Measurements from ENCODE around the gene SCAND1.
"Not testable (repeated sequence)": the region's sequence is repeated elsewhere in the genome, so short reads cannot be mapped to it uniquely, and the experiment has no call there.

SCAND1 gene

GRCh38 chr20:35956616-35957015, 2.3 kb upstream of the SCAND1 start:
- no peak for DNase-seq

- DNase-seq: no peak
Observed at GRCh38 chr20:35954907-35955251, 577 bp upstream of the SCAND1 start.

GRCh38 chr20:35953387-35954199, 709 bp downstream of the SCAND1 start:
- peak; percentile 70 for DNase-seq

- DNase-seq: no peak
Observed at GRCh38 chr20:35952480-35953386, 1.6 kb downstream of the SCAND1 start.

GRCh38 chr20:35952080-35952479, 2.2 kb downstream of the SCAND1 start:
- not testable (repeated sequence) for DNase-seq

GRCh38 chr20:35950093-35950492, 4.2 kb downstream of the SCAND1 start:
- DNase-seq: no peak

GRCh38 chr20:35947907-35948306, 6.4 kb downstream of the SCAND1 start:
- no peak for DNase-seq

- DNase-seq: no peak
Observed at GRCh38 chr20:35947489-35947888, 6.8 kb downstream of the SCAND1 start.

- DNase-seq: no peak
Observed at GRCh38 chr20:35942243-35942642, 12.1 kb downstream of the SCAND1 start.

GRCh38 chr20:35941620-35942019, 12.7 kb downstream of the SCAND1 start:
- no peak for DNase-seq

- no peak for DNase-seq
Observed at GRCh38 chr20:35939264-35939663, 15.0 kb downstream of the SCAND1 start.

- DNase-seq: no peak
Observed at GRCh38 chr20:35934050-35934449, 20.3 kb downstream of the SCAND1 start.

- DNase-seq: no peak
Observed at GRCh38 chr20:35929301-35929700, 25.0 kb downstream of the SCAND1 start.

- no peak for DNase-seq
Observed at GRCh38 chr20:35920523-35920922, 33.8 kb downstream of the SCAND1 start.

GRCh38 chr20:35918021-35918420, 36.3 kb downstream of the SCAND1 start:
- no peak for DNase-seq

- no peak for DNase-seq
Observed at GRCh38 chr20:35917077-35917476, 37.2 kb downstream of the SCAND1 start.

GRCh38 chr20:35912881-35913280, 41.4 kb downstream of the SCAND1 start:
- no peak for DNase-seq

GRCh38 chr20:35910254-35910653, 44.0 kb downstream of the SCAND1 start:
- DNase-seq: no peak

GRCh38 chr20:35909796-35910195, 44.5 kb downstream of the SCAND1 start:
- DNase-seq: no peak

GRCh38 chr20:35909176-35909575, 45.1 kb downstream of the SCAND1 start:
- no peak for DNase-seq

- no peak for DNase-seq
Observed at GRCh38 chr20:35908007-35908406, 46.3 kb downstream of the SCAND1 start.

- DNase-seq: no peak
Observed at GRCh38 chr20:35907017-35907701, 47.1 kb downstream of the SCAND1 start.

GRCh38 chr20:35904982-35905663, 49.2 kb downstream of the SCAND1 start:
- no peak for DNase-seq
